ENCODE results near the gene MAPK8IP1.
A peak's percentile ranks its signal among the peaks of the same experiment; 100 is the strongest.

GRCh38 chr11:45847911-45848316 lies 37.5 kb upstream of the MAPK8IP1 start:
- peak; percentile 8 for TF ChIP-seq POLR2A (IDR thresholded peaks at IDR 0.05; ENCODE audit: low read length)
- TF ChIP-seq GATA1 (IDR thresholded peaks at IDR 0.05; ENCODE audit: low read depth, low read length): no peak

Data from erythroblast (primary cell).